IgD-negative memory B cell (primary cell): ENCODE results near the gene GALM. TPM values are rescaled to one million over a fixed set of nuclear protein-coding genes. Genes with fewer than 3 reads are reported as not detected.

ENCODE experiments used
- H3K27ac Mint-ChIP-seq, 3 donors: one replicate each; pipeline ENCODE4 v1.8.0; 2020 to 2022; ENCODE audit warnings: mild to moderate bottlenecking in 3 of 3, mixed read lengths in 3 of 3, moderate library complexity in 1 of 3
- H3K27me3 Mint-ChIP-seq: one replicate; pipeline ENCODE4 v1.8.0; 2021; ENCODE audit warnings: mixed read lengths
- H3K36me3 Mint-ChIP-seq: one replicate; pipeline ENCODE4 v1.8.0; 2020; ENCODE audit warnings: mild to moderate bottlenecking, mixed read lengths
- H3K4me1 Mint-ChIP-seq, 3 donors: one replicate each; pipeline ENCODE4 v1.8.0; 2020 to 2022; ENCODE audit warnings: mixed read lengths in 3 of 3, mild to moderate bottlenecking in 1 of 3
- H3K4me3 Mint-ChIP-seq, 4 donors: one replicate each; pipeline ENCODE4 v1.8.0; 2020 to 2022; ENCODE audit warnings: mild to moderate bottlenecking in 4 of 4, mixed read lengths in 4 of 4, moderate library complexity in 3 of 4
- H3K9me3 Mint-ChIP-seq, 3 donors: one replicate each; pipeline ENCODE4 v1.8.0; 2020 to 2021; ENCODE audit warnings: mixed read lengths in 3 of 3, mild to moderate bottlenecking in 1 of 3
- polyA plus RNA-seq: library from polyadenylated mRNA; unstranded; fragments of 300-500 nt; fragmentation: Illumina TruSeq; gene quantifications from one replicate; pipeline ENCODE4 v1.2.3, GENCODE V29; 2021

GALM gene
- polyA plus RNA-seq = 11.0 TPM

GRCh38 chr2:38665854-38666555 is at the start of gene GALM:
GALM (plus strand) TSS chr2:38666114; CDS start chr2:38666162, 48 bp downstream.
- H3K9me3 Mint-ChIP-seq = no peaks in the 10 kb centered on the region
- H3K27me3 Mint-ChIP-seq = peaks cover 2% of the 10 kb centered on the region
- H3K36me3 Mint-ChIP-seq = no peaks in the 10 kb centered on the region
- H3K4me1 Mint-ChIP-seq = peaks cover 7 to 23% (median 17%) of the 10 kb centered on the region in 3 donors
- peak within 1 kb of the TSS; percentile 81 to 94 (median 88) for H3K4me3 Mint-ChIP-seq
- H3K27ac Mint-ChIP-seq = peak within 1 kb of the TSS; percentile 5 to 90 (median 78)

DNA sequence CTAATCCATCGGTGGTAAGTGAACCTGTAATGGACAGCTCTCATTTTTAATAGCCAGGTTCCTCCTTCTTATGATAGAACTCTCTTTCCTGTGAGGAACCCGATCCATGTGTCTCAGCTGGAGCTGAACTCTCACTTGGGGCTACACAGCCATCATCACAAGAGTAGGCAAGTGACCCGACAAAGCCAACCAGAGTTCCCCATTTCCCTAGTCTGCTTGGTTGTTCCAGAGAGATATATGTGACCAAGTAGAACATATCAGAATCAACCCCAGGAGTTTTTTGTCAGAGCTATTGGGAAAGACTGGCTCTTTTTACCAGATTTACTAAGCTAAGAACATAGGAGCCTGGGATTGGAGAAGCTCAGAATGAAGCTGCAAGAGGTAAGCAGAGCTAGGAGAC is 48.6 kb upstream of the GALM start:
- Mint-ChIP-seq H3K27ac (peak overlapping the region in 1 of 3 donors; percentile 18), H3K9me3 (no peaks in the 10 kb centered on the region), H3K27me3 (peaks cover 60% of the 10 kb centered on the region)

DNA sequence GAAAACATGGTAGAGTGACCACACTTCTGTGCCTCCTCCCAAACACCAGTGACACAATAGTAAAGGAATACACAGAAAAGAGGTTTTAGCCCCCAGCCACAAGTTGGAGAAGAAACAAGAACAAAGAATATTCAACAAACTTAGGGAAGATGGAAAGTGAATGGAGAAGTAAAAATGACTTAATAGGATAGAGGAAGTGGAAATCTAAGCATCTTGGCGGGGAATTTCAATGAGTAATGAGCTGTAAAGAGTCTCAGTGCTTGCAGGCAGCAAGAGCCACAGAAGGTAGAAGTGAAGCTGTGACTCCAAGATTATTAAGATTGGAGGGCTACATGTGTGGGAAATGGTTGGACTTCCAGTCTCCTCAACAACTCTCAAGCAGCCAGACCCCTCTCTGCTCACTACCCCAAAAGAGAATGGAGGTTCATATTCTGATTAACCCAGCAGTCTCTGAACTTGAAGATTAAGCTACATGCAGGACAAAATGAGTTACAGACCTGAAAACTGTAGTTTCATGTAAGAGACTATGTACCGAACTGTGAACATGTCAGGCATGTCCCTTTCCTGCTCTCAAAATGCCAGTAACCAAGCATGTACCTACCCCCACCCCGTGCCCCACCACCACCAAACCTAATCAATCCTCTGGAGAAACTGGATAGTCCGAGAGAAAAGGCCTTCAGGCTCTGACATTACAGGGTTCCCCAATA is 46.3 kb upstream of the GALM start:
- Mint-ChIP-seq H3K27ac (no peak overlapping the region), H3K27me3 (peaks cover 55% of the 10 kb centered on the region), H3K9me3 (peaks cover 0 to 6% (median 0%) of the 10 kb centered on the region in 3 donors), H3K4me3 (no peak overlapping the region), H3K4me1 (peaks cover 0 to 9% (median 0%) of the 10 kb centered on the region in 3 donors), H3K36me3 (peaks cover 3% of the 10 kb centered on the region)

More for the DNA sequence above, 48.6 kb upstream of the GALM start:
- Mint-ChIP-seq H3K4me1 (peaks cover 0 to 6% (median 0%) of the 10 kb centered on the region in 3 donors), H3K36me3 (no peaks in the 10 kb centered on the region), H3K4me3 (no peak overlapping the region)

DNA sequence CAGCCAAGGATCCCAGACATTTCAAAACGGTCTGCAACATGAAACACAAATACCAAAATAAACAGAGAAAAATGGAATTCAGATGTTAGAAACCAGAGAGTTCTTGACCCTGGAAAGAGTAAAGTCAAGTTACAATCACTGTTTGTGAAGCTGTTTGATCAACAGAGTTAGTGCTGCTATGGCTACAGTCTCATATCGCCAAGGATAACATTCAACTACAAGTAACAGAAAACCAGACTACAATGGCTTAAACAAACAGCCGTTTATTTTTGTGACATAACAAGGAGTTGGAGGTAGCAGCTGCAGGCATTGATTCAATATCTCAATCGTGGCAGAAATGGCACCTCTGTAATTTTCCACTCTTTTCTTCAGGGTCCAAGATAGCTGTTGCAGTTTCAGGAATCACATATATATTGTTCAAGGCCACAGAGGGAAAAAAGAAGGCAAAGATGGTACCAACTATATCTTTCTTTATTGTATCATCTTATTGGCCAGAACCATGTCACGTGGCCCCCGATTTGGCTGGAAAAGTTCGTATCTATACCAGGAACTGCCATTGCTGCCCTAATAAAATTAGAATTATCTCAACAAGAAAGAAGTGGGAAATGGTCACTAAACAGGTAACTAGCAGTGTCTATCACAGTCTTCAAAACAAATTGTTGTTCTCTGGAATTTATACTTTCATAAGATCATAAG is 45.5 kb upstream of the GALM start:
- Mint-ChIP-seq H3K4me1 (peaks cover 0 to 9% (median 0%) of the 10 kb centered on the region in 3 donors), H3K36me3 (peaks cover 3% of the 10 kb centered on the region), H3K27me3 (peaks cover 59% of the 10 kb centered on the region), H3K9me3 (peaks cover 0 to 7% (median 0%) of the 10 kb centered on the region in 3 donors), H3K27ac (no peak overlapping the region), H3K4me3 (no peak overlapping the region)

DNA sequence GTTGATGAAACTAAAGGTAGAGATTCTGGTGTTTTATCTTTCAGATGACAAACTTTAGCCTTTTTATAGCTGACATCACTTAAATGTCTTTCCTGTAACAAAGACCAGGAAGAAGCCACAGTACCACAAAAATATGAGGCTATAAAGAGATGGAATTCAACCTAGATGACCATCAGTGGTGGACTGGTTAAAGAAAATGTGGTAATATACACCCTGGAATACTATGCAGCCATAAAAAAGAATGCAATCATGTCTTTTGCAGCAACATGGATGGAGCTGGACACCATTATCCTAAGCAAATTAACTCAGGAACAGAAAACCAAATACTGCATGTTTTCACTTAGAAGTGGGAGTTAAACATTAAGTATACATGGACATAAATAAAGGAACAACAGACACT is 44.9 kb upstream of the GALM start:
- H3K4me1 Mint-ChIP-seq = peaks cover 0 to 9% (median 0%) of the 10 kb centered on the region in 3 donors
- H3K27me3 Mint-ChIP-seq = peaks cover 55% of the 10 kb centered on the region
- H3K36me3 Mint-ChIP-seq = peaks cover 3% of the 10 kb centered on the region
- peaks cover 0 to 7% (median 0%) of the 10 kb centered on the region in 3 donors for H3K9me3 Mint-ChIP-seq
- H3K27ac Mint-ChIP-seq = no peak overlapping the region
- H3K4me3 Mint-ChIP-seq = no peak overlapping the region

DNA sequence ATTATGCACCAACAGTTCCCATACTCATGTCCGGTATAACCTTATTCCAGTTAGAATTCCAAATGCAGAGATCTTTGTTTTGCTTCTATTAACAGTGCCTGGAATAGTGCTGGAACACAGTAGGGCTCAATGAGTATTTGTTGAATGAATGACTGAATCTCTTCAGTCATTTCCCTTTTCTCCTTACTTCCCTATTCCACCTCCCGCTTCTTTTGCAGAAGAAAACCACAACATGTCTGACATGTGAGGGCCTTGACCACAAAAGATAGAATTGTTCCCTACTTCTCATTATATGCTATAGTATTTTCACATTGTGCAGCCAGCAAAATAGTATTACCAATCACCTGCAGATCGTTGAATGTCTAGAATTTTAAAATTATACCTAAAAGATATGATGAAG is 43.7 kb upstream of the GALM start:
- Mint-ChIP-seq H3K9me3 (peaks cover 0 to 10% (median 0%) of the 10 kb centered on the region in 3 donors), H3K4me3 (no peak overlapping the region), H3K27ac (no peak overlapping the region), H3K27me3 (peaks cover 52% of the 10 kb centered on the region), H3K4me1 (peaks cover 0 to 9% (median 0%) of the 10 kb centered on the region in 3 donors), H3K36me3 (peaks cover 3% of the 10 kb centered on the region)

DNA sequence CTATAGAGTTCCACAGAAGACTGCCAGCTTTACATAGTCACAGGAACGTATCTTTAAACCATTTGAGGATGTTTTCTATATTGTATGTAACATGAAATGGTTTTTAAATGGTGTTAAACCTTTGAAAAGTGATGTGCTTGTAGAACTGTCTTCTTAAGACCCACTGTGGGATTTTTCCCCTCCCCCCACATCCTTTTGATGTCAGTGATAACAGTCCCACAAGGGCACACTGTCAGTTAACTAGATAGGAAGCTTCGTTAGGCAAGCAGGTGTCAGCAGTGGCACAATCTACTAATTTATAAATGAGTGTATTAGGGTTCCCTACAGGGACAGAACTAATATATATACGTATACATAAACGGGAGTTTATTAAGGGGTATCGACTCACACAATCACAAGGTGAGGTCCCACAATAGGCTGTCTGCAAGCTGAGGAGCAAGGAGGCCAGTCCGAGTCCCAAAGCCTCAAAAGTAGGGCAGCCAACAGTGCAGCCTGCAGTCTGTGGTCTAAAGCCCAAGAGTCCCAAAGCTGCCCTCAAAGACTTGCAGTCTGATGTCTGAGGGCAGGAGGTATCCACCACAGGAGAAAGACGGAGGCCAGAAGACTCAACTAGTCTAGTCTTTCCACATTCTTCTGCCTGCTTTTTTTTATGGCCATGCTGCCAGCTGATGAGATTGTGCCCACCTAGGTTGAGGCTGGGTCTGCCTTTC is 39.4 kb upstream of the GALM start:
- Mint-ChIP-seq H3K4me3 (no peak overlapping the region), H3K9me3 (peaks cover 4 to 13% (median 8%) of the 10 kb centered on the region in 3 donors), H3K27me3 (peaks cover 30% of the 10 kb centered on the region), H3K36me3 (peaks cover 3% of the 10 kb centered on the region), H3K4me1 (peaks cover 0 to 4% (median 3%) of the 10 kb centered on the region in 3 donors), H3K27ac (no peak overlapping the region)

- H3K27ac Mint-ChIP-seq = no peak overlapping the region
- peaks cover 3% of the 10 kb centered on the region for H3K36me3 Mint-ChIP-seq
- H3K9me3 Mint-ChIP-seq = peaks cover 4 to 13% (median 8%) of the 10 kb centered on the region in 3 donors
- H3K4me1 Mint-ChIP-seq = peaks cover 0 to 3% (median 2%) of the 10 kb centered on the region in 3 donors
- H3K4me3 Mint-ChIP-seq = no peak overlapping the region
- peaks cover 25% of the 10 kb centered on the region for H3K27me3 Mint-ChIP-seq
Observed at GRCh38 chr2:38627391-38627790, 38.5 kb upstream of the GALM start.

- peaks cover 0 to 3% (median 0%) of the 10 kb centered on the region in 3 donors for H3K4me1 Mint-ChIP-seq
- H3K27me3 Mint-ChIP-seq = peaks cover 12% of the 10 kb centered on the region
- H3K9me3 Mint-ChIP-seq = peaks cover 4 to 8% (median 7%) of the 10 kb centered on the region in 3 donors
- H3K36me3 Mint-ChIP-seq = no peaks in the 10 kb centered on the region
- no peak overlapping the region for H3K4me3 Mint-ChIP-seq
- no peak overlapping the region for H3K27ac Mint-ChIP-seq
Observed at GRCh38 chr2:38629684-38630083, 36.2 kb upstream of the GALM start.

GRCh38 chr2:38631976-38632375 is 33.9 kb upstream of the GALM start:
- Mint-ChIP-seq H3K4me3 (no peak overlapping the region), H3K9me3 (peaks cover 4 to 8% (median 4%) of the 10 kb centered on the region in 3 donors), H3K4me1 (peaks cover 0 to 3% (median 0%) of the 10 kb centered on the region in 3 donors), H3K36me3 (no peaks in the 10 kb centered on the region), H3K27me3 (peaks cover 9% of the 10 kb centered on the region), H3K27ac (no peak overlapping the region)

GRCh38 chr2:38632980-38633379 is 32.9 kb upstream of the GALM start:
- Mint-ChIP-seq H3K27me3 (peaks cover 9% of the 10 kb centered on the region), H3K9me3 (peaks cover 4 to 8% (median 5%) of the 10 kb centered on the region in 3 donors), H3K27ac (no peak overlapping the region), H3K4me1 (peaks cover 0 to 3% (median 0%) of the 10 kb centered on the region in 3 donors), H3K36me3 (no peaks in the 10 kb centered on the region), H3K4me3 (no peak overlapping the region)

- Mint-ChIP-seq H3K9me3 (peaks cover 4 to 8% (median 5%) of the 10 kb centered on the region in 3 donors), H3K27me3 (peaks cover 8% of the 10 kb centered on the region), H3K36me3 (no peaks in the 10 kb centered on the region), H3K4me3 (no peak overlapping the region), H3K4me1 (peaks cover 0 to 3% (median 0%) of the 10 kb centered on the region in 3 donors), H3K27ac (no peak overlapping the region)
Observed at GRCh38 chr2:38633895-38634294, 32.0 kb upstream of the GALM start.

DNA sequence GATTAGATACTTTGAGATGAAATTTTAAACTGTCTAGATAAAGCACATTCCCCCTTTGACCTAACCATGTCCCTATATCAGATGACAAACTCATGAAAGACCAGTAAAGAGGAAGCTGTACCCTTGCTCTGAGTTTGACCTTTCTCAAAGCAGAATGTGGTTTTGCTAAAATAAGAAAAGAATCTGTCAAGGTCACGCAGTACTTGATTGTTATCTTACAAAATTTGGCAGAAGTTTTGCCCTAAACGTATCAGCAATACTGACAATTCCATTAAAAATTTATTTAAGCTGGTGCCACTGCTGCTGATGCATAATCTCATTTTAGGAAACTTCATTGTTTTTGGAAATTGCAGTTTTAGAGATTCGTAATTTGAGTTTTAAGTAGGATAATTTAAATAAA is 31.2 kb upstream of the GALM start:
- Mint-ChIP-seq H3K4me3 (no peak overlapping the region), H3K27ac (no peak overlapping the region), H3K36me3 (no peaks in the 10 kb centered on the region), H3K9me3 (peaks cover 3 to 8% (median 5%) of the 10 kb centered on the region in 3 donors), H3K4me1 (peaks cover 0 to 3% (median 0%) of the 10 kb centered on the region in 3 donors), H3K27me3 (peaks cover 7% of the 10 kb centered on the region)

DNA sequence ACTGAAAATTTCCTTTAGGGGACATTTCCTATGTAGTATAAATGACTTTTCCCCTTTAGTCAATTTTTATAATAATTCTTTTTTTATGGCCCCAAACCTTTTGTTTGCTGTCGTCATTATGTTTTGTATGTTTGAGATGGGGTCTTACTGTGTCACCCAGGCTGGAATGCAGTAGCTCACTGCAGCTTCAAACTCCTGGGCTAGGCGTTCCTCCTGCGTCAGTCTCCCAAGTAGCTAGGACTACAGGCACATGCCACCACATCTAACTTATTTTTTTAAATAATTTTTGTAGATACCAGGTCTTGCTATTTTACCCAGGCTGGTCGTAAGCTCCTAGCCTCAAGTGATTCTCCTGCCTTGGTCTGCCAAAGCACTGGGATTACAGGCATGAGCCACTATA is 30.8 kb upstream of the GALM start:
- no peak overlapping the region for H3K27ac Mint-ChIP-seq
- H3K9me3 Mint-ChIP-seq = peaks cover 0 to 5% (median 3%) of the 10 kb centered on the region in 3 donors
- no peaks in the 10 kb centered on the region for H3K36me3 Mint-ChIP-seq
- H3K27me3 Mint-ChIP-seq = peaks cover 5% of the 10 kb centered on the region
- H3K4me3 Mint-ChIP-seq = no peak overlapping the region
- H3K4me1 Mint-ChIP-seq = peaks cover 0 to 3% (median 0%) of the 10 kb centered on the region in 3 donors
